GM19043 (cell line): Measurements from ENCODE around the gene JUP.
"Not testable (repeated sequence)": the region's sequence is repeated elsewhere in the genome, so short reads cannot be mapped to it uniquely, and the experiment has no call there.

ENCODE experiments used
- ATAC-seq: cut with Tn5 transposase; IDR thresholded peaks from one replicate; pipeline ENCODE4 v1.9.1; 2021; ENCODE audit warnings: low read depth; ENCODE audit not compliant: unreplicated experiment

The JUP gene

DNA sequence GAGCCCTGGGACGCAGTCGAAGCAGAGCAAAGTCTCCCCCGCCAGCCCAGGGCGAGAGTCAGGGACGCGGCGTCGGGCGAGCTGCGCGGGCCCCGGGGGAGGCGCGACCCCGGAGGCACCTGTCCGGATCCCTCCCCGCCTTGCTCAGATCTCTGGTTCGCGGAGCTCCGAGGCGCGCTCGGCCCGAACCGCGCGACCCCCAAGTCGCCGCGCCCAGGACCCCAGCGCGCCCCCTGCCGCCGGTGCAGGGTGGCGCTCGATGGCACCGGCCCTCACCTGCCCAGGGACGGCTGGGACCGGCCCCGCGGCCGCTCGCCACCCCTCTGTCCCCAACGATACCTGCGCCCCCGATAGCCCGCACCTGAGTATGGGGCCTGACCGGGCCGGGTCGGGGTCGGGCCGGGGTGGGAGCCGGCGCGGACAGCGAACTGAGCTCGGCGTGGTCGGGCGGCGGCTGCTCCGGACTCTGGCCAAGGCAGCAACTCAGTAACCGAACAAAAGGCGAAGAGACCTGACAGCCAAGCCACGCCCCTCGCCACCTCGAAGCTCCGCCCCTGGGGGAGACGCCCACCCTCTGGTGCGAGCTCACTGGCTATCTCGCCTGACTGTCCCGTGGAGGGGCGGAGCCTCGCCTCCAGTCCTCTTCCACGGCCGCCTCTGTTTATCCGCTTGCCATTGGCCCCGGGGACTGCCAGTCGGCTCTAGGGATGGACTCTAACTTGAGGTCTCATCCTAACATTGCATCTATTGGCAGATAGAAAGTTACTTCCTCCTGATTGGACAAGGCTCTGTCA is at the start of gene JUP:
Gene JUP, minus strand, starts transcription at position 485 of the 794 bp plus-strand sequence. CDS start 14,857 bp downstream, outside the sequence.
- peak; percentile 66 for ATAC-seq

DNA sequence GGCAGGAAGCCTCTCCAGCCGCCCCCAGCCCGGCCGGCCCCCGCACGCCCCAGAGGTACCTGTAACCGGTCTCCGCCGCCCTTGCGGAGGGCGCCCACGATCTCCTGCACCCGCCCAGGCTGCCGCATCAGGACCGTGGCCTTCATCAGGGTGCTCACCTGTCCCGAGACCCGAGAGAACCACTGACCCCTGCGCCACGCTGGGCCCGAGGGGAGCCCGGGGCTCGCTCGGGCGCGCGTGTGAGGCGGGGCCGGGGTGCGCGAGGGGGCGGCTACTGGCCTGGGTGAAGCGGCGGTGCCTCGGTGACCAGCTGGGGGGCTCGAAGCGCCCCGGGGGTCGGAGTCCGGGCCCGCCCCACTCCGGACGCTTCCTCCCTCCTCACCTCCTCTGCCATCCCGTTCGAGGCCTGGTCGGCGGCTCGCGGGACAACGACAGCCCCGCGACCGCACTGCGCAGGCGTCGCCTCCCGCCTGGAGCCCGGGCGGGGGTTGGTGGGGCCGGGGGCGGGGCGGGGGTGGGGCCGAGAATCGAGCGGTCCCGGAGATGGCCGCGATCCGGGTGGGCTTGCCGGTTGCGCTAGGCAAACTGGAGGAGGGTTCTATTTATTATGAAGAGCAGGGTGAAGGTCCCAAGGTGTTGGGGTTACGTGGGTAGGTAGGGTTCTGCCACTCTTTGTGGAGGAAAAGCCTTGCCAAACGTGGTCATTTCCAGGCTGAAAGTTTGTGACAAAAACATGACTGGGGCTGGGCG is 49.5 kb upstream of the JUP start, which contains the start of gene NT5C3B:
Gene NT5C3B, minus strand, starts transcription at position 433 of the 750 bp plus-strand sequence. Its CDS starts 39 bp downstream, at position 394.
- ATAC-seq, result no peak

DNA sequence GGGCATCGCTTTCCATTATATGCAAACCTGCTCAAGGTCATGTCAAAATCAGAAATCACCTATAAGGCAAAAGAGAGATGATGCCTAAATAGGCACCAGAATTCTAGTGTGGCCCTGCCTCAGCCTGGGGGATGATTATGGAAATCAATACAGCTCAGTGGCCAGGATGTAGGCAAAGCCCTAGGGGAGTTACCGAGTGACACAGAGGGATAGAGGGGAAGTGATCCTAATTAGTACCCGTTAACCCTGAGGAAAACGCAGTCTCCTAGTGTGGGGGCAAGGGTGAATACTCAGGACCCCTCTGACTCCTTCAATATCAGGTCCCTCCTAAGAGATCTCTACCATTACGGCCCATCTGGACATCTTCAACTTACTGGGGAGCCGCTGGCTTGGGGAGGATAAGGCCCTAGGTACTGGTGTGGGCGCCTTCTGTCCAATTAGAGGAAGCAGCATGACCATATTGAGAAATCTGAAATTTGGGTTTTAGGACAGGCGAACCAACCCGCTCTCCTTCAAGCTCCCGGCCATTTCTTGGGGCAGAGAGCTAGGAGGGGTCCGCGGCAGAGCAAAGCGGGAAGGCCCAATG is 48.8 kb upstream of the JUP start:
- no peak for ATAC-seq

DNA sequence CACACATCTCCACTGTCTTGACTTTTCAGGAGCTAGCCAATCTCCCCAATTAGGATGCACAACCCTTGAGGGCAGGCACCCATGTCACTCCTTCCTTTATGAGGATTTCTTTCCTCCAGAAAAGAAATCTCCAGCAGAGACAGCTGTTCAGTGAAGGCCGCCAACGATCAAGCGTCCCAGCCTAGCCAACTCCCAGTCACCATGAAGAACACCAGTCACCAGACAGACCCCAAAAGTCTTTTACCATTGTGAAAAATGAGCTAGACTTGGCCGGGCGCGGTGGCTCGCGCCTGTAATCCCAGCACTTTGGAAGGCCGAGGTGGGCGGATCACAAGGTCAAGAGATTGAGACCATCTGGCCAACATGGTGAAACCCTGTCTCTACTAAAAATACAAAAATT is 43.5 kb upstream of the JUP start:
- not testable (repeated sequence) for ATAC-seq

DNA sequence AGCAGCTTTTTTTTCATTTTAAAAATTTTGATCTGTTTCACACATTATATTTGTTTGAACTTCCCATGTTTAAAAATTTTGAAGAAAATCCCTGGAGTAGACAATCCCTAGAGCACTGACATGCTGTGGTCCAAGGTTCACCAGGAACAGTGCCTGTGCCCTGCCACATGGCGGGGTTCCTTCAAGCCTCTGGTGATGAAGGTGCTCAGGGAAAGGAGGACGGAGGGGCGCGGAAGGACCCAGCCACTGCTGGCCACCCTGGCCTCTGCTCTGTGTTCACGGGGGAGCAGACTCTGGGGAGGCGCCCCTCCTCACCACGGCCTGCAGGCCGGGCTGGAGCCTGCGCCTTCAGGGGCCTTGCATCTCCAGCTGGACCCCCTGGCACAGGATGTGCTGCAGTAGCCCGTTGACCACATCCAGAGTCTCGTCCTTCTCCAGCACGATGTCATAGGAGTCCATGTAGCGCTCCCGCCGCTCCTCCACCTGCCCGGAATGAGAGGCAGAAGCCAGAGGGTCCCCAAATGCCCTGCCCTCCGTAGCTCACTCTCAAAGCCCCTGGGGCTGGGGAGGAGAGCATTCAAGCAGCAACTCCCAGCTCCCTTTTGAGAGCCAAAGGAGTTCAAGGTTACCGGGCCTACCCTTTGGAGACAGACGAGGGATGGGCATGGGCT is 38.8 kb upstream of the JUP start:
- no peak for ATAC-seq

DNA sequence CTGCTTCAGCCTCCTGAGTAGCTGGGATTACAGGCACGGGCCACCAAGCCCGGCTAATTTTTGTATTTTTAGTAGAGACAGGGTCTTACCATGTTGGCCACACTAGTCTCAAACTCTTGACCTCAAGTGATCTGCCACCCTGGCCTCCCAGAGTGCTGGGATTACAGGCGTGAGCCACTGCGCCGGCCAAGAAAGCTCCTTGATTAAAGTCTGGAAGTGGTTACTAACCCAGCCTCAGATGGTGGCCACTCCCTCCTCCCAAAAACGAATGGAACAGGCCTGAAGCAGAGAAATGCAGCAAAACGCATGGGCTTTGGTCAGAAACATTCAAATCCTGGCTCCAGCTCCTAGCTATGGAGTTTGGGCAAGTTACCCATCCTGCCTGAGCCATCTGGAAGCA is 37.6 kb upstream of the JUP start:
- ATAC-seq, result no peak

DNA sequence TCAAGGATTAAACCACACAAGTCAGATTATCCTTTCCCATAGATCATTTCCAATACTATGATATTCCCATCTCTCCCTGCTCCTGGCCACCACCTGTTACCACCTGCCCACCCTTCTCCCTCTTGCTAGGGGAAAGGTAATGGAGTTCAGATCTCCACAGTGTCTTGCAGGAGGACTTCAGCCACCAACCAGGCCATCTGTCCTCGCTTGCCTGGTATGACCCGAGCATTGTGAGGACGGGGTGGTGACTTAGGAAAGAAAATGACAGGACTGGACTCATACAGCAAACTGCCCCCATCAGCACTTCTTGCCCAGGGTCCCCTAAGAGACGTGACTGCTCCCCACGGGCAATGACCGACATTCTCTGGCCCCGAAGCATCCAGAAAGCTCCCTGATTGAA is 37.1 kb upstream of the JUP start:
- ATAC-seq, result no peak

DNA sequence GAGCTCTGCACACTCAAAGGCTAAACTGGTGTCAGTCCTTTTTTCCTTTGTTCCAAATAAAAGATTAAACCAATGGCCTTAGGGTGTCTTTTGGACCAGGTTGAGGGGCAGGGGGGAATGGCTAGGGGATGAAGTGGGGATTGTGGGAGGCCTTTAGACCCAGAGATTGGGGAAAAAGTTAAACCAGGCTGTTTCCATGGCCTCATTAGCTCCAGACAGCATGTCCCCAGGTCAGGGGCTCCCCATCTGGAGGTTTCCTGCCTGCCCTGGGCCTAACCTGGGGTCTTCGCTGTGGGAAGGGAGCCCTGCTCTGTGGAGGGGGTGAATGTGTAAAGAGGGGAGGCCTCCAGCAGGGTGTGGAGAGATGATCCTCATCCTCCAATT is 36.6 kb upstream of the JUP start:
- no peak for ATAC-seq

DNA sequence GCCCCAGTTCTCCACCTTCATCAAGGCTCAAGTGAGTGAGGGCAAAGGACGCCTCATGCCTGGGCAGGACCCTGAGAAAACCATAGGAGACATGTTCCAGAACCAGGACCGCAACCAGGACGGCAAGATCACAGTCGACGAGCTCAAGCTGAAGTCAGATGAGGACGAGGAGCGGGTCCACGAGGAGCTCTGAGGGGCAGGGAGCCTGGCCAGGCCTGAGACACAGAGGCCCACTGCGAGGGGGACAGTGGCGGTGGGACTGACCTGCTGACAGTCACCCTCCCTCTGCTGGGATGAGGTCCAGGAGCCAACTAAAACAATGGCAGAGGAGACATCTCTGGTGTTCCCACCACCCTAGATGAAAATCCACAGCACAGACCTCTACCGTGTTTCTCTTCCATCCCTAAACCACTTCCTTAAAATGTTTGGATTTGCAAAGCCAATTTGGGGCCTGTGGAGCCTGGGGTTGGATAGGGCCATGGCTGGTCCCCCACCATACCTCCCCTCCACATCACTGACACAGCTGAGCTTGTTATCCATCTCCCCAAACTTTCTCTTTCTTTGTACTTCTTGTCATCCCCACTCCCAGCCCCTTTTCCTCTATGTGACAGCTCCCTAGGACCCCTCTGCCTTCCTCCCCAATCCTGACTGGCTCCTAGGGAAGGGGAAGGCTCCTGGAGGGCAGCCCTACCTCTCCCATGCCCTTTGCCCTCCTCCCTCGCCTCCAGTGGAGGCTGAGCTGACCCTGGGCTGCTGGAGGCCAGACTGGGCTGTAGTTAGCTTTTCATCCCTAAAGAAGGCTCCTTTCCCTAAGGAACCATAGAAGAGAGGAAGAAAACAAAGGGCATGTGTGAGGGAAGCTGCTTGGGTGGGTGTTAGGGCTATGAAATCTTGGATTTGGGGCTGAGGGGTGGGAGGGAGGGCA is 36.0 kb upstream of the JUP start:
- ATAC-seq, result no peak

DNA sequence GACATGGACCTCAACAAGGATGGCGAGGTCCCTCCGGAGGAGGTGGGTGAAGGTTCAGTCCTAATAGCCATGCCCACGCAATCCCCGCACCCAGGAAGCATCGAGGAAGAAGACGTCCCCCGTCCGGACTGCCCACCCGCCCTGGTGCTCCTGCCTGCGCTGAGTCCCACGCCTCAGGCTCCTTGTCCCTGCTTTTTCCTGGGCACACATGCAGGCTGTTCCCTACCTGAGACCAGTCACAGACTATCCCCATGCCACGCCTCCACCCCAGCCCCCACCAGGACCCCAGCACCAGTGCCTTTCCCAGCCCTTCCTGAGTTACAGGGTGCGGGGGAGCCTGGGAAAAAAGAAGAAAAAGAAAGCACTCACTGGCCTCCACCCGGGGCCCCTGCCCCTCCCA is 35.3 kb upstream of the JUP start:
- no peak for ATAC-seq

DNA sequence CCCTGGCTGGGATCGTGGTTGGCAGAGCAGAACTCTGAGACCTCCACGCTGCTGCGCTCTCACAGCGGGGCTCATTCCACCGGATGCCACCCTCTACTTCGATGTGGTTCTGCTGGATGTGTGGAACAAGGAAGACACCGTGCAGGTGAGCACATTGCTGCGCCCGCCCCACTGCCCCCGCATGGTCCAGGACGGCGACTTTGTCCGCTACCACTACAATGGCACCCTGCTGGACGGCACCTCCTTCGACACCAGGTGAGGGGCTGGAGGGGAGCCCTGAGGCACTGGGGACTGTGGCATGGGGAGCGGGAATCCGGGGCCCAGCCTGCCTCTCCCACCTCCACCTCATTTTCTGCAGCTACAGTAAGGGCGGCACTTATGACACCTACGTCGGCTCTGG is 31.5 kb upstream of the JUP start:
- no peak for ATAC-seq

DNA sequence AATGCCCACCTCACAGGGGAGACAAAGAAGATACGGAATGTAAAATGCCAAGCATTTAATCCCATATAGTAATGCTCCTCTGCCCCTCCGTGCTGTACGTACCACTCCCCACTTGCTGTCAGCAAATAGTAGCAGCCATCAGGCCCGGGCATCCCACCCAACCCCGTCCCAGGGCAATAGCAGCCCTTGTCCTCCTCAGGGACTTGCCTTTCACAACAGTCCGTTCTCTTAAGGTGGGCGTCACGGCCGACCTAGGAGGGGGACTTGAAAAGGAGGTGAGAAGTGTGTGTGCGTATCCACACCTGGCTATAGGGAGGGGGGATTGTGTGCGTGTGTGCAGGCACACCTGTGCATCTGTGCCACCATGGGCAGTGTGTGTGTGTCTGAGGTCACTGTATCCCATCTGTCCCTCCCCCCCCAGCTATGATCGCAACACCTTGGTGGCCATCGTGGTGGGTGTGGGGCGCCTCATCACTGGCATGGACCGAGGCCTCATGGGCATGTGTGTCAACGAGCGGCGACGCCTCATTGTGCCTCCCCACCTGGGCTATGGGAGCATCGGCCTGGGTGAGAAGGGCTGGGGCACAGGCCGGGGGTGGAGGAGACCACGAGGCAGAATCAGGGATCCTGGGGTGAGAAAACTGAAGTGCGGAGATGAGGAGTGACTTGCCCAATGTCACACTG is 30.3 kb upstream of the JUP start:
- no peak for ATAC-seq

DNA sequence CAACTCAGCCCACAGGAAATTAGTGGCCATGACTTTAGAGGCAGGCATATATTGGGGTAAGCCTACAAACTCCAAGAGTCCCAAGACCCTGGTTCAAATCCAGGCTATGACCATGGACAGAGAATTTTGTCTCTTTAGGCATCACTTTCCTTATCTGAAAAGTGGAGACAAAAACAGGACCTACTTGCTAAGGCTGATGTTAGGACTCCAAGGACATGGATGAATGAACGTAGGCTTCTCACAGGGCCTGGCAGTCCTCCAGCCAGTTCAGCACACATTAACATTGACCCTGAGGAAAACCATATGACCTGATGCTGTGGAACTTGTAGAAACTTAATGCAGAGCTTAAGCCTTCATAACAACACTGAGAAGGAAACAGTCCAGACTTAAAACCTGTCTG is 27.7 kb upstream of the JUP start:
- no peak for ATAC-seq

DNA sequence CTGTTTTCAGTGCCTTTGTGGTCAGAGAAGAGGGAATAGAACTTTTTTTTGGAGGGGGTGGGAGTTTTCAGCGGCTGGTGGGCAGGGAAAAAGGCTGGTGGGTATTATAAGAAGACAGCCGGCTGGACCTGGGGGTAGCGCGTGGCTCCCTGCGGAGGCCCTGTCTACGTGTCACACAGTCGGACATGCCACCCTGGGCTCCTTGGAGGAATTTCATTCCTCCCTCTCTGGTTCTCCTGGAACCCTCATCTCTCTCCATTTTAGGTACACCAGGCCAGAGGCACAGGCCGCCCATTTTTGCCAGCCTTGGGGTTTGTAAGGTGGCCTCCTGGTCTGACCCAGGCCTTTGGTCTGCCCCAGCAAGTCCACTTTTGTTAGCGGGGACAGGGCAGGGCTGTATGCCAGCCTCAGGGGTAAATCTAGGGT is 27.2 kb upstream of the JUP start:
- no peak for ATAC-seq

DNA sequence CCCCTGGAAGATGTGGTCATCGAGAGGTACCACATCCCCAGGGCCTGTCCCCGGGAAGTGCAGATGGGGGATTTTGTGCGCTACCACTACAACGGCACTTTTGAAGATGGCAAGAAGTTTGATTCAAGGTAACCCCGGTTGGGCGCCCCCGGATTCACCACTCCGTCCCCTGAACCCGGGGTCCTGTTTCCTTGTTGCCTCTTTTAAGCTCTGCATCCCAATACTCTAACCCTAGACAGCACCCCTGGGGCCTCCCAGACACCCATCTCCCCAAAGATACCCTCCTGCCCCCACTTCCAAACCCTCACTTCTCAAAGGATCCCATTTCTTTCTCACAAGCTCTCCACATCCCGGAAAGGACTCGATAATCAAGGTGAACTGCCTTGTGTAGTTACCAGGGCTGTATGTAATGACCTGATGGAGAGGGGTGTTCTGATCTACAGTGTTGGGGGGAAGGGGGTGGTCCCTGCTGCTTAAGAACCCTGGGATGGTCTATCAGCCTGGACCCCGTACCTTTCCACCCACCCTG is 26.7 kb upstream of the JUP start:
- ATAC-seq, result no peak

DNA sequence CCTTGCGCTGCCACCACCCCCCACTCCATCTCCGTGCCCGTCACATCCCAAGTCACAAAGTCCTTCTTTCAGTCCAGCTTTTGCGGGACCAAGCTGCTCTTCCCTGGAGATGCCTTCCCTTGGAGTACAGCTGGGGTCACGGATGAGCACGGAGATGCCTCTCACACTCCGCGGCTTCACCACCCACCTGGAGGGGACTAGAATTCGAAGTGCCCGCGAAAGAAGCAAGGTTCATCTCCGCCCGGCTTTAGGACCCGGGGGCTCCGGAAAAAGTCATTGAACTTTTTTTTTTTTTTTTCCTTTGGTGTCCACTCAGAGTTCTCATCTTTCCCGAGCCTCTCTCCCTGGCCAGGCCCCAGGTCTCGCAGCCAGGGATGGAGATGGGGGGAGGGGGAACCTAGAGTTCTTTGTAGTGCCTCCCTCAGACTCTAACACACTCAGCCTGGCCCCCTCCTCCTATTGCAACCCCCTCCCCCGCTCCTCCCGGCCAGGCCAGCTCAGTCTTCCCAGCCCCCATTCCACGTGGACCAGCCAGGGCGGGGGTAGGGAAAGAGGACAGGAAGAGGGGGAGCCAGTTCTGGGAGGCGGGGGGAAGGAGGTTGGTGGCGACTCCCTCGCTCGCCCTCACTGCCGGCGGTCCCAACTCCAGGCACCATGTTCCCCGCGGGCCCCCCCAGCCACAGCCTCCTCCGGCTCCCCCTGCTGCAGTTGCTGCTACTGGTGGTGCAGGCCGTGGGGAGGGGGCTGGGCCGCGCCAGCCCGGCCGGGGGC is 26.1 kb upstream of the JUP start, which contains the start of gene FKBP10:
Gene FKBP10, plus strand, starts transcription at position 624 of the 771 bp plus-strand sequence. Its CDS starts 31 bp downstream, at position 655.
- no peak for ATAC-seq

DNA sequence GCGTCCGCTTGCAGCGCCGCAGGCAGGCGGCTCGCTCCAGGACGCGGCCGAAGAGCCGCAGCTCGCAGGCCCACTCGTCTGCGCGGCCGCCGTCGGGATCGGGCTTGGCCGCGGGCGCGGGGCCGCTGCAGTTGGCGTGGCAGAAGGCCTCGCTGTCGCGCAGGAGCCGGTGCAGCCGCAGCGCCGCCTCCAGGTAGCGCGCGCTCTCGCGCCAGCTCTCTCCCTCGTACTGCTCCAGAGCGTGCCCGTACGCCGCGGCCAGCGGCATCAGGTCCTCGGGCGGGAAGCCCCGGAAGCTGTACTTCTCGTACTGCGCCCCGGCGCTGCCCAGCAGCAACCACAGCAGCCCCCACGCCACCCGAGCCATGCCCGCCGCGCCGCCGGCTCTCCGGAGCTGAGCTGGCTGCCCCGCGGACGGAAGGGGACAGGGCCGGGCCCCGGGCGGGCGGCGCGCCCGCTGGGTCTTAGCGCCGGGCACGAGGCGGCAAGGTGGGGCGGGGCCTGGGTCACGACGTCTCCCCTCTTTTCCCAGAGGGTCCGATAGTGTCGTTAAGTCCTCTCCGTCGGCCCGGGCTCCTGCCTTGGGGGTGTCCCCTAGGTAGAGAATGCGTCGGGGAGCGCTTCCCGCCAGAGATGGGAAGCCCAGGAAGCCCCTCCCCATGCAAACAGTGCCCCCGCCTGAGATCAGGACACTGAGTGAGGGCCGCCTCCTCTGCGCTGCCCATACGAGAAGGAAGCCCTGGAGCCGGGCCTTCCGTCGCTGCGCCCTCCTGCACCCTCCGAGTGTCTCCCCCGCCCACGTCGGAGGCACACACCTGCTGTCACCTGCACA is 25.3 kb upstream of the JUP start, which contains the start of gene P3H4:
Gene P3H4, minus strand, starts transcription at position 401 of the 832 bp plus-strand sequence. Its CDS starts 34 bp downstream, at position 367.
- ATAC-seq, result no peak
